HUDEP-2 (cell line): ENCODE results near the gene ATP1B2.

Experiments
- DNase-seq, 76 experiments: peaks; one replicate each; lab custom pipeline; 2025; ENCODE audit not compliant: unreplicated experiment in 76 of 76; lab: John Stamatoyannopoulos, UW

ATP1B2 gene

DNA sequence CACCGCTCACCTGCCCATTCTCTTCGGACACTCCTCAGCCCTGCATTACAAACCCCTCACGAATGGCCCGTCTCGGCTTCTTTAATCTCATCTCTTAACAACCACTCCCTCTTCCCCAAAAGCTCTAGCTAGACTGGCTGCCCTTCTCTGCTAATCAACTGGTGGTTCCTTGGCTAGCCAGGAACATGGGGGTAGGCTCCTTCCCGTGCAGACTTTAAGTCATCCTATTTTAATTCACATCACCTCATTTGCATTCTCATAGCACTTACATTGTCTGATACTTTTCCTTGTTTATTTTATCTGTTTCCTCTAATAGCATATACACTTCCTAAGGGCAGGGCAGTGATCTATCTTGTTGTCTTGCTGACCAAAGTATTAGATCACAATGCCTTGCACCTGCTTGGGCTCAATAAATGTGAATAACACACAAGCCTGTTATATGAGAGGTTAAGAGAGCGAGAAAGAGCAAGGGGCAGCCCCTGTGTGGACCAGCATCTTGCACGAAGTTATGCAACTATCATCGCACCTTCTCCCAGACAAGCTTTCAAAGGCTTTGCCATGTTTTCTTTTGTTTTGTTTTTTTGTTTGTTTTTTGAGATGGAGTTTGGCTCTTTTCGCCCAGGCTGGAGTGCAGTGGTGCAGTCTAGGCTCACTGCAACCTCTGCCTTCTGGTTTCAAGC lies 26.8 kb downstream of the ATP1B2 start:
- no peak for DNase-seq

DNA sequence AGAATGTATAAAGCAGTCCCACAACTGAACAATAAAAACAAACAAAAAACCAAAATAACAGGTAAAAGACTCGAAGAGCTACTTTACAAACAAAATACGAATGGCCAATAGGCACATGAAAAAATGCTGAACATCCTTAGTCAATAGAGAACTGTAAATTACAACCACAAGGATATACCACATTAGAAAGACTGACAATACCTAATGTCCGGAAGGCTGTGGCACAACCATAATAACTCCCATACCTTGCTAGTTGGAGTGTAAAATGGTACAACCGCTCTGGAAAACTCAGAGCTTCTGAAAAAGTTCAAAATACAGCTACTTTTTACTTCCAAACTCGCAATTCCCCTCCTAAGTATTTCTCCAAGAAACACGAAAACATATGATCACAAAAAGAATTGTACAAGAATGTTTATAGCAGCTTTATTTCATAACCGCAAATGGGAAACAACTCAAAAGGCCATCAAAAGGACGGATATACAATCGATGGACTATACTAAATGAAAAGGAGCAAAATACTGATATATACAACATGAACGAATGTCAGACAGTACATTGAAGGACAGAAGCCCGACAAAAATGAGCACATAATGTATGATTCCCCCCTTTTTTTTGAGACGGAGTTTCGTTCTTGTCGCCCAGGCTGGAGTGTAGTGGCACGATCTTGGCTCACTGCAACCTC lies 34.3 kb downstream of the ATP1B2 start:
- no peak for DNase-seq

DNA sequence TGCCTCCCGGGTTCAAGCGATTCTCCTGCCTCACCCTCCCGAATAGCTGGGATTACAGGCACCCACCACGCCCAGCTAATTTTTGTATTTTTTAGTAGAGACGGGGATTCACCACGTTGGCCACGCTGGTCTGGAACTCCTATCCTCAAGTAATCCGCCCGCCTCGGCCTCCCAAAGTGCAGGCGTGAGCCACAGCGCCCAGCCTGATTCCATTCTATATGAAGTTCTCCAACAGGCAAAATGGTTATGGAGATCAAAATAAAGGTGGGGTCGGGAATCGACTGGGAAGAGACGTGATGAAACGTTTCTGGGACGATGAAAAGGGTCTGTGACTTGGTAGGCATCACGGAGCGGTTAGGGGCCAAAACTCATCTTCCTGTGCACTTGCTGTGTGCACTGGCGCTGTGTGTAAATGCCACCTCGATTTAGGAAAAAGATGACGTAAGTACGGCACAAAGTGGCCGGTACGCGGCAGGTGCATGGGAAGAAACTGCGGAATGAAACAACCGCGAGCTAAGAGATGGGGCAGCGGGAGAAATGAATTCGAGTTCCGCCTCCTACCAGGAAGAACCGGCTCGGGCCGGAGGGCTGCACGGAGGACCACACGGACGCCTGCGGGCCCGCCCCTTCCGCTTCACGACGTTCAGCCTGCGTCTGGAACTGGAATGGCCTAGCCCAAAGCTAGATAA lies 35.0 kb downstream of the ATP1B2 start:
- peak in 67 of 76 experiments; percentile 29 to 92 (median 77) for DNase-seq

DNA sequence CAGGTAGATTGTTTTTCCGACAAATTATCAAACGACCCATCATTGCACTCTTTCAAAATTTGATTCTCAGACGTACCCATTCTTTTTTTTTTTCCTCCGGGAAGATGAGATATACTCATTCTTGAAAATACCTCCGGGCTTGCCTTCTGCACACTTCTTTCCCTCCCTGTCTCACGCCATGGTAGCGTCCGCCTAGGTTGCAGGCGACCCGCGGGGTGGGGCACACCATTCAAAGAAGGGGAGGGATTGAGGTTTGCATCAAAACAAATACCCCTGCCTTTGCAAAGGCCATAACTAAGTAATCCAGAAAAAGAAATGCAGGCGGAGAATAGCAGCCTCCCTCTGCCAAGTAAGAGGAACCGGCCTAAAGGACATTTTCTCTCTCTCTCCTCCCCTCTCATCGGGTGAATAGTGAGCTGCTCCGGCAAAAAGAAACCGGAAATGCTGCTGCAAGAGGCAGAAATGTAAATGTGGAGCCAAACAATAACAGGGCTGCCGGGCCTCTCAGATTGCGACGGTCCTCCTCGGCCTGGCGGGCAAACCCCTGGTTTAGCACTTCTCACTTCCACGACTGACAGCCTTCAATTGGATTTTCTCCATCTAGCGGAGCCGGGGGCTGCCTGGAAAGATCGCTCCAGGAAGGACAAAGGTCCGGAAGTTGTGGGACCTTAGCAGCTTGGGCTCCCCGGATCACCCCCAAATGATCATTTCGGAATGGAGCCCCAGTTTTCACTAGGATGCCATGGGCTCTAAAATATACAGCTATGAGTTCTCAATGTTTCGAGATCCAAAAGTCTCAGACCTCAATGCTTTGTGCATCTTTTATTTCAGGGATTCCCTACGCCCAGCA lies 35.7 kb downstream of the ATP1B2 start:
- peak in 67 of 76 experiments; percentile 40 to 92 (median 76) for DNase-seq

DNA sequence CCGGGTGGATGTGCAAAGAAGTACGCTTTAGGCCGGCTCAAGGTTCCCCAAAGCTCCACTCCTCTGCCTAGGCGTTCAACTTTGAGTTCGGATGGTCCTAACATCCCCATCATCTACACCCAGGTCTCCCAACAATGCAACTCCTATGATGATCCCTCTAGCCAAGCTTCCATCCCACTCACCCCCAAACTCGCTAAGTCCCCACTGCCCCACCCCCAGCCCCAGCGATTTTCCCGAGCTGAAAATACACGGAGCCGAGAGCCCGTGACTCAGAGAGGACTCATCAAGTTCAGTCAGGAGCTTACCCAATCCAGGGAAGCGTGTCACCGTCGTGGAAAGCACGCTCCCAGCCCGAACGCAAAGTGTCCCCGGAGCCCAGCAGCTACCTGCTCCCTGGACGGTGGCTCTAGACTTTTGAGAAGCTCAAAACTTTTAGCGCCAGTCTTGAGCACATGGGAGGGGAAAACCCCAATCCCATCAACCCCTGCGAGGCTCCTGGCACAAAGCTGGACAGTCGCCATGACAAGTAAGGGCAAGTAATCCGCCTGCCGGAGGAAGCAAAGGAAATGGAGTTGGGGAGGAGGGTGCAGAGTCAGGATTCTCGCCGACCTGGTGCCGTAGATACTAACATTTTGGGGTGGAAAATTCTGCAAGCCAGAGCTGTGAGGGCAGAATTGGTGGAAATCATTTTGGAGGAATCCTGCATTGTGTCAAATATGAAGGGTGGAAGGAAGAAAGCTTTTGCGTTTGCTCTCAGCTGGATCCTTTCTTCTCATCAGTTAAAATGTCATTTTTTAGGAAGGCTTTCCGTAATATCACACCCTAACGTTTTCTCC lies 36.6 kb downstream of the ATP1B2 start, which contains the start of gene TP53:
Gene TP53 (minus strand): TSS at position 419 of the 836 bp plus-strand sequence. CDS start 10,896 bp downstream, outside the sequence.
- DNase-seq = peak in 71 of 76 experiments; percentile 29 to 93 (median 84)

DNA sequence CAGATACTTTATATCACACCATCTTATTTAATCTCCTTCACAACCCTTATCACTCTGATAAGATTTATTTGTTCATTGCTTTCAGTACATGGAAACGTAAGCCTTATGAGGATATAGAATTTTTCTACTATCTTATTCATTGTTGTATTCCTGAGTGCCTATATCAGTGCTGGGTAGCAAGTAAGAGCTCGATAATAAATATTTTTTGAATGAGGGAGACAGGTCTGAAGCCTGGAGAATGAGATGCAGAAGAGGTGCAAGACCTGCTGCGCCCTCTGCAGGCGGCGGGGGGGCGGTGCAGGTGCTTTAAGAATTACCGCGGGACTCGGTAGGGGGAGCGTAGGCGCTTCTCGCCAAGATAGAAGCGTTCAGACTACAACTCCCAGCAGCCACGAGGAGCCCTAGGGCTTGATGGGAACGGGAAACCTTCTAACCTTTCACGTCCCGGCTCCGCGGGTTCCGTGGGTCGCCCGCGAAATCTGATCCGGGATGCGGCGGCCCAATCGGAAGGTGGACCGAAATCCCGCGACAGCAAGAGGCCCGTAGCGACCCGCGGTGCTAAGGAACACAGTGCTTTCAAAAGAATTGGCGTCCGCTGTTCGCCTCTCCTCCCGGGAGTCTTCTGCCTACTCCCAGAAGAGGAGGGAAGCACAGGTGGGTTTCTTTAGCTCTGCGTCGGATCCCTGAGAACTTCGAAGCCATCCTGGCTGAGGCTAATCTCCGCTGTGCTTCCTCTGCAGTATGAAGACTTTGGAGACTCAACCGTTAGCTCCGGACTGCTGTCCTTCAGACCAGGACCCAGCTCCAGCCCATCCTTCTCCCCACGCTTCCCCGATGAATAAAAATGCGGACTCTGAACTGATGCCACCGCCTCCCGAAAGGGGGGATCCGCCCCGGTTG lies 37.4 kb downstream of the ATP1B2 start, which contains the start of gene WRAP53:
Gene WRAP53 (plus strand): TSS at position 570 of the 900 bp plus-strand sequence. CDS start 172 bp downstream, at position 742.
- peak in 72 of 76 experiments; percentile 52 to 97 (median 93) for DNase-seq

DNA sequence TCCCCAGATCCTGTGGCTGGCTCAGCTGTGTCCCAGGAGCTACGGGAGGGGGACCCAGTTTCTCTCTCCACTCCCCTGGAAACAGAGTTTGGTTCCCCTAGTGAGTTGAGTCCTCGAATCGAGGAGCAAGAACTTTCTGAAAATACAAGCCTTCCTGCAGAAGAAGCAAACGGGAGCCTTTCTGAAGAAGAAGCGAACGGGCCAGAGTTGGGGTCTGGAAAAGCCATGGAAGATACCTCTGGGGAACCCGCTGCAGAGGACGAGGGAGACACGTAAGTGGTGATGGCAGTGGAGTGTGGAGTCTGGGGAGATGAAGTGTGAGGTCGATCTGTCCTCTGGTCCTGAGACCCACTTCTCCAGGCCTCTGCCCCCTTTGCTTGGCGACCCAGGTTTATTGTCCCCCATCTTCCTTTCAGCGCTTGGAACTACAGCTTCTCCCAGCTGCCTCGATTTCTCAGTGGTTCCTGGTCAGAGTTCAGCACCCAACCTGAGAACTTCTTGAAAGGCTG lies 38.1 kb downstream of the ATP1B2 start:
- no peak for DNase-seq

DNA sequence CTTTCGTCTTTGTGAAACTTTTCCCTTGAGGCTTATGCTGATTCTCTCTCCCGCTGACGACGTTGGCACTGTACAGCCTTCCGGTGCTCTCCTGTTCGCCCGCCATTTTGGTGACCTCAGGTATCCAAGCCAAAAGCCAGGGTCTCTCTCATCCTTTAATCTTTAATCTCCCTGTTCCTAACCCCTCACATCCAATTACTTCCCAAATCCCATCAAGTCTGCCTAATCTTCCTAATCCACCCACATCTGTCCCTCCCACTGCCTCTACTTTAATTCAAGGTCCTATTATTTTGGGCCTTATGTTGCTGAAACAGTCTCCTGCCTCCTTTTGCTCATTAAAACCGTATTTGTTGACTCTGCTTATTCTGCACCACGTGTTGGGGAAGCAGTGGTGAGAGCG lies 44.9 kb downstream of the ATP1B2 start:
- DNase-seq = no peak

DNA sequence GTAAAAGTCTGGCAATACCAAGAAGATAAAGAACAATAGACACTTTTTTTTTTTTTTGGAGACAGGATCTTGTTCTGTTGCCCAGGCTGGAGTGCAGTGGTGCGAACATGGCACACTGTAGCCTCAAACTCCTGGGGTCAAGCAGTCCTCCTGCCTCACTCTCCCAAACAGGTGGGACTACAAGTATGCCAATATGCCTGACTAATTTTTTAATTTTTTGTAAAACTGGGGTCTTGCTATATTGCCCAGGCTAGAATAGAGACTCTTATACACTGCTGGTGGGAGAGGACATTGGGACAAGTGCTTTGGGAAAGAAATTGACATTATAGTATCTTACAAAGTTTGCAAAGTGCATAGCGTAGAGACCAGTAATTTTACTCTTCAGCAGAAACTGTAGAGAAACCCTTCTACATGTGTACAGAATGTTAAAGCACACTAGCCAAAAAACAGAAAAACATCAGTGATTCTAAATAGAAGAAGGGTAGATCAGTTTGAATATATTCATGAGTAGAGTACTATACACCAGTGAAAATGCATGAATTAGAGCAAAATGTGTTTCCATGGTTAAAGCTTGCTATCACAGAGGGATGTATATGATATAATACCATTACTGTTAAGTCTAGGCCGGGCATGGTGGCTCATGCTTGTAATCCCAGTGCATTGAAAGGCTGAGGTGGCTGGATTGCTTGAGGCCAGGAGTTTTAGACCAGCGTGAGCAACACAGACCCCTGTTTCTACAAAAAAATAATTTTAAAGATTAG lies 47.3 kb downstream of the ATP1B2 start:
- no peak for DNase-seq

DNA sequence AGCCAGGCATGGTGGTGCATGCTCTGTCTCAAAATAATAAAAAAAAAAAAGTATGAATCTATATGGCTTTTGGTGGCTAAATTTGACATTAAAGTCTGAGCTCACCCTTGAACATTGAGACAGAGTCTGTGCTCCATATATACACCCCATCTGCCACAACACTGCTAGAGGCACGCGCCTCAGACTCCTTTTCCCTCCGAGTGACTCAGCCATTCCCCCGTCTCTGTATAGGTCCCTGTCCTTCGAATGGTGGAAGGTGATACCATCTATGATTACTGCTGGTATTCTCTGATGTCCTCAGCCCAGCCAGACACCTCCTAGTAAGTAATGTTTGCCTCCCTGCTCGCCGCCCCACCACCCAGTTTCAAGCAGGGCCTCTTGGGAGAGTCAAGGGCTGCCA lies 49.8 kb downstream of the ATP1B2 start:
- DNase-seq = peak in 53 of 76 experiments; percentile 4 to 71 (median 35)

DNA sequence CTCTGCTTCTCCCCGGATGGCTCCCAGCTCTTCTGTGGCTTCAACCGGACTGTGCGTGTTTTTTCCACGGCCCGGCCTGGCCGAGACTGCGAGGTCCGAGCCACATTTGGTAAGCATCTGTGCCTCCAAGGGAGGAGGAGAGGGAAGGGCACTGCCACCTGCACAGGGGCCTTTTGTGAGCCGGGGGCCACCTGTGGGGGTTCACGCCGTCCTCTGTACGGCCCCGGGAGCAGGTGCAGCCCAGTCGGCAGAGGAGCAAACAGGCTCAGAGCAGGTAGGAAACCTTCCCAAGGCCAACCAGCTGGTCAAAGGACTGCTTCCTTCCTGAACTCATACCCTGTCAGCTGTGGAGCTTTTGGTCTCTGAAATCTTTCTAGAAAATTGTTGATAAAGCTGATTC lies 51.0 kb downstream of the ATP1B2 start:
- no peak for DNase-seq

DNA sequence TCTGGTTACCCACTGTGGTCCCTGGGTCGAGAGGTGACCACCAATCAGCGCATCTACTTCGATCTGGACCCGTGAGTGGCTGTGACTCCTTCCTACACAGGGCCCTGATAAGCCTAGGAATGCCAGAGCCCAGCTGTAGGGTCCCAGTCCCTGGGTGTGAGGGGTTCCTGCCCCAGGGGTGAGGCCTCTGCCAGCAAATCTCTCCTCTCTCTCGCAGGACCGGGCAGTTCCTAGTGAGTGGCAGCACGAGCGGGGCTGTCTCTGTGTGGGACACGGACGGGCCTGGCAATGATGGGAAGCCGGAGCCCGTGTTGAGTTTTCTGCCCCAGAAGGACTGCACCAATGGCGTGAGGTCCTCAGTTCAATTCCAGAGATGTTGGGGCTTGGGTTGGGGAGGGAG lies 52.0 kb downstream of the ATP1B2 start:
- no peak for DNase-seq

DNA sequence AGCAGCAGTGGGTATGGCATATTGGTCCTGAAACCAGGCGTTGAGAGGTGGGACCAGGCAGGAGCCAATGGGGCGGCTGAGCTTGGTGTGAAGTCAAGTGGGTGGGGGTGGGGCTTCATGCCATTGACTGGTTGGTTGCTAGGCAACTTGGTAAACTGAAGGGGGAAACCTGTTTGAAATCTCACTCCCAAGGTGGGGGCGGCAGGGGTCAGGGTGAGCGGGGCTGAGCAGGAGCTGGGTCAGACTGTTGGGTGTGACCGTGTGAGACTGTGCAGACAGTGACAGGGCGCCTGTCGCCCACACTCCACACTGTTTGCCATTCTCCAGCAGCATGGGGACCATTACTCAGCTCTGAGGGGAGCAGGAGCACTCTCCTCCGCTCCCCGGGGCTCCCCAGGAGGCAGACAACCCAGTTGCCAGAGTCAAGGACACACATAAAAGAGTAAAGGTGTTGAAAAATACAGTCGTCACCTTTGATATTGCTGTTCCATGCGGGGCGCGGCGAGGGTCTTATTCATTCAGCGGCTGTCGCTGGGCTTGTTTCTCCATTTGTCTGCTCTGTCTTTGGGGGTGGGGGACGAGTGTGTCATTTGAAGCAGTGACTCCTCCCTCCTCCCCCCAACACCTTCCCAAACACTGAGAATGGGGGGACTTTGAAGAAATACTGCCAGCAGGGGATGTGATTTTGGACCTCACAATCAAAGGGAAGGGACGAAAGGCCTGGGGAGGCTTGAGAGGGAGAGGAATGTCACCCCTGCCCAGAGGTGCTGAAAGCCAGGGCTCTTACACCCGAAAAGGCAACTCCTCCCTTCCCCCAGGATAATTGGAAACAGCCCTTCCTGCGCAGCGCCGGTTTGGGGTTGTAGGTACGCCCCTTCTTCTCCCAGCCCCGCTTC lies 53.1 kb downstream of the ATP1B2 start:
- DNase-seq = peak in 1 of 76 experiments; percentile 8

DNA sequence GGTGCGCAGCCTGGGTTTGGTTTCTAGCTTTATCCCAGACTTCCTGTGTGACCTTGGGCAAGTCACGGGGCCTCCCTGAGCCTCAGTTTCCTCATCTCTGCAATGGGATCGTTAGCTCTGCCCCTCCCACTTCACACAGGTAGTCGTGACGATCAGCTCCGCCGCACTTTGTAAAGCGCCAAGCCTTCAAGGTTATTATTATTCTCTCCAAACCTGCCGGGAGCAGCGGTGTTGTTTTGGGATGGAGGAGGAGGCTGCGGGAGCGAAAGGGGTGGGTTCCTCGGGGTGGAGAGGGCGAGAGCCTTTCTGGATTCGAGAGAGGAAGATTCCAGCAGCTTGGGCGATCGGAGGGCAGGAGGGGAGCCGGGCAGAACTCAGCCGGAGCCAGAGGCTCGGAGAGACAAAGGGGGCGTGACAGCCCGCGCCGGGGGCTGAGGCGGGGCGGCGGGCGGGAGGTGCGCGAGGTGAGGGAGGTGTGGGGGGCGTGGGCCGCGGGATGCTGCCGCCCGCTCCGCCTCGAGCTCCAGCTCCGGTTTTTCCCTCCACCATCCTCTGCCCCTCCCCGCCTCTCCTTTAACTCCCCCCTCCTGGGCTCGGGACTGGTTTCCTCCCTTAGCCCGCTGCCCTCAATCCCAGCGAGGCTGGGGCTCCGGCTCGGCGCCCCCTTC lies 54.0 kb downstream of the ATP1B2 start, which contains the start of gene EFNB3:
Gene EFNB3 (plus strand): TSS at position 602 of the 668 bp plus-strand sequence. CDS start 397 bp downstream, outside the sequence.
- no peak for DNase-seq

DNA sequence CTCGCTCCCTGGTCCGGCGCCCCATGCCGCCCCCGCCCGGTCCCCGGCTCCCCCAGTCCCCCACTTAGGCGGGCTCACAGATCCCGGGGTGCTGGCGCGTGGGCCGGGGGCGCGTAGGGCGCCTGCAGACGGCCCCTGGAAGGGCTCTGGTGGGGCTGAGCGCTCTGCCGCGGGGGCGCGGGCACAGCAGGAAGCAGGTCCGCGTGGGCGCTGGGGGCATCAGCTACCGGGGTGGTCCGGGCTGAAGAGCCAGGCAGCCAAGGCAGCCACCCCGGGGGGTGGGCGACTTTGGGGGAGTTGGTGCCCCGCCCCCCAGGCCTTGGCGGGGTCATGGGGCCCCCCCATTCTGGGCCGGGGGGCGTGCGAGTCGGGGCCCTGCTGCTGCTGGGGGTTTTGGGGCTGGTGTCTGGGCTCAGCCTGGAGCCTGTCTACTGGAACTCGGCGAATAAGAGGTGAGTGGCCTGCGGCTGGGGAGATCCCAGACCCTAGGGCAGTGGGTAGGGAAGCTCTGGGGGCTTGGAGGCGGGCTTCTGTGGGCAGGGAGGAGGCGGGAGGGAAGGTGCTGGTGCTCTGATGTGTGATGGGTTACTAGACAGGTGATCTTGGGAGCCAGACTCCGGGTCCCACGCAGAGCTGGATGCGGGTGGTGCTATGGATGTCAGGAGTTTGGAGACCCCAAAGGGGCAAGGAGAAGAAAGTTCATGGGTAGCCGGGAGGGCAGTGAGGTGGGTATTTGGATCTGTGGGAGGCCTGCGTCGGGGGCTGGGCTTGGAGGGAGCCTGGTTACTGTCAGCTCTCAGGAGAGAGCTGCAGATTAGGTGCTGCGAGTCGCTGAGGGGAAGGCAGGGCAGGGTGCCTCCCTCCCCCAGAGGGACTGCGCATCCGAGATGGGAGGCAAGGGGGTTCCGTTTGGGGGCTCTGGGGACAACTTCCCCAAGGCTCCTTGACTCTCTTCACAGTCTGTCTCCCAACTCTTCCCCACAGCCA lies 54.8 kb downstream of the ATP1B2 start:
- DNase-seq = no peak
